CD14-positive monocyte (primary cell): ENCODE data around the gene MRPL4. TPM values are rescaled to one million over a fixed set of nuclear protein-coding genes. Genes with fewer than 3 reads are reported as not detected.

Experiments used
- DNase-seq, 3 donors: peaks; one replicate each; pipeline ENCODE4 v3.0.0-alpha.2; 2011 to 2022
- H2AFZ ChIP-seq: 2 replicates; pipeline ENCODE4 v1.6.0; 2012; ENCODE audit warnings: mild to moderate bottlenecking, low read depth, low read length, inconsistent platforms; ENCODE audit not compliant: insufficient read depth, poor library complexity, severe bottlenecking
- H3K27ac ChIP-seq, 2 donors: 1 replicate in 1 of 2; 2 replicates in 1 of 2; pipeline ENCODE4 v1.5.1; 2012 to 2013; ENCODE audit warnings: low read length in 2 of 2, control low read depth in 1 of 2, inconsistent platforms in 1 of 2, low read depth in 1 of 2, mild to moderate bottlenecking in 1 of 2
- H3K27me3 ChIP-seq, 2 donors: one replicate each; pipeline versions ENCODE4 v1.6.0 to v1.6.1; 2011 to 2013; ENCODE audit warnings: low read length in 2 of 2; ENCODE audit not compliant: control insufficient read depth in 2 of 2, insufficient read depth in 2 of 2
- H3K36me3 ChIP-seq, 2 donors: replicated peaks in 1 of 2; 1 replicate in 1 of 2; 2 replicates in 1 of 2; pipeline versions ENCODE4 v1.5.1 to v1.6.1; 2012 to 2013; ENCODE audit warnings: low read length in 2 of 2, control low read depth in 1 of 2, inconsistent platforms in 1 of 2, mild to moderate bottlenecking in 1 of 2; ENCODE audit not compliant: insufficient read depth in 2 of 2, control insufficient read depth in 1 of 2
- H3K4me1 ChIP-seq, 2 donors: 1 replicate in 1 of 2; 2 replicates in 1 of 2; pipeline versions ENCODE4 v1.5.1 to v1.6.1; 2012 to 2013; ENCODE audit warnings: low read length in 2 of 2, control low read depth in 1 of 2, inconsistent platforms in 1 of 2, mild to moderate bottlenecking in 1 of 2, moderate library complexity in 1 of 2; ENCODE audit not compliant: insufficient read depth in 2 of 2, control insufficient read depth in 1 of 2
- H3K4me2 ChIP-seq: replicated peaks from 2 replicates; pipeline ENCODE3; 2012; ENCODE audit warnings: low read length, moderate library complexity, mild to moderate bottlenecking; ENCODE audit not compliant: poor library complexity, severe bottlenecking; ENCODE audit errors: extremely low read depth
- H3K4me3 ChIP-seq, 3 experiments: fragments of 200-600 bp in 1 of 3; sonication (generic) in 1 of 3; replicated peaks in 1 of 3; 1 replicate in 2 of 3; 2 replicates in 1 of 3; pipeline ENCODE4 v1.5.1; 2011 to 2013; ENCODE audit warnings: low read length in 3 of 3, mild to moderate bottlenecking in 3 of 3, control low read depth in 2 of 3, low read depth in 2 of 3, inconsistent platforms in 1 of 3, moderate library complexity in 1 of 3
- H3K79me2 ChIP-seq: 2 replicates; pipeline ENCODE4 v1.6.0; 2012; ENCODE audit warnings: mild to moderate bottlenecking, control low read depth, inconsistent platforms, low read length, moderate library complexity; ENCODE audit not compliant: insufficient read depth
- H3K9ac ChIP-seq: 2 replicates; pipeline ENCODE4 v1.6.0; 2017; ENCODE audit warnings: low read length, mild to moderate bottlenecking; ENCODE audit not compliant: insufficient read depth, poor library complexity, severe bottlenecking
- H3K9me3 ChIP-seq, 2 donors: replicated peaks in 1 of 2; 1 replicate in 1 of 2; 2 replicates in 1 of 2; pipeline versions ENCODE4 v1.5.1 to v1.6.1; 2012 to 2013; ENCODE audit warnings: low read length in 2 of 2, control low read depth in 1 of 2; ENCODE audit not compliant: control insufficient read depth in 1 of 2, insufficient read depth in 1 of 2
- H4K20me1 ChIP-seq: 2 replicates; pipeline ENCODE4 v1.6.0; 2012; ENCODE audit warnings: mild to moderate bottlenecking, low read length, control low read depth, moderate library complexity; ENCODE audit not compliant: insufficient read depth
- H3K27ac Mint-ChIP-seq, 7 donors: one replicate each; pipeline ENCODE4 v1.8.0; 2020; ENCODE audit warnings: mild to moderate bottlenecking in 7 of 7, mixed read lengths in 7 of 7, moderate library complexity in 6 of 7, inconsistent platforms in 2 of 7
- H3K27me3 Mint-ChIP-seq, 3 donors: one replicate each; pipeline ENCODE4 v1.8.0; 2021 to 2022; ENCODE audit warnings: low read depth in 3 of 3, mild to moderate bottlenecking in 3 of 3, mixed read lengths in 3 of 3, moderate library complexity in 3 of 3, inconsistent platforms in 1 of 3
- H3K36me3 Mint-ChIP-seq, 2 donors: one replicate each; pipeline ENCODE4 v1.8.0; 2020; ENCODE audit warnings: mixed read lengths in 2 of 2, inconsistent platforms in 1 of 2, mild to moderate bottlenecking in 1 of 2
- H3K4me1 Mint-ChIP-seq: one replicate; pipeline ENCODE4 v1.8.0; 2020; ENCODE audit warnings: mild to moderate bottlenecking, mixed read lengths
- H3K4me3 Mint-ChIP-seq, 2 donors: one replicate each; pipeline ENCODE4 v1.8.0; 2020; ENCODE audit warnings: mild to moderate bottlenecking in 2 of 2, mixed read lengths in 2 of 2, moderate library complexity in 1 of 2
- H3K9me3 Mint-ChIP-seq, 7 donors: one replicate each; pipeline ENCODE4 v1.8.0; 2020 to 2022; ENCODE audit warnings: mixed read lengths in 7 of 7, mild to moderate bottlenecking in 6 of 7, moderate library complexity in 6 of 7, inconsistent platforms in 2 of 7
- WGBS: methylation state at CpG from one replicate; pipeline ENCODE4 v1.1.5; 2013; ENCODE audit warnings: missing lambda C conversion rate; ENCODE audit not compliant: insufficient coverage; 5-methylcytosine and 5-hydroxymethylcytosine counted together
- intact Hi-C, 2 donors: fragments of 100-400 bp; cut with micrococcal nuclease; formaldehyde crosslinking; loops; one replicate each; pipeline versions ENCODE4 v1.15.0 to v1.15.1; 2023
- polyA plus RNA-seq, 3 donors: library from polyadenylated mRNA; depleted of rRNA in 1 of 3; unstranded in 2 of 3; stranded (reverse) in 1 of 3; fragments of 300-500 nt in 2 of 3; fragments of >200 nt in 1 of 3; fragmentation: Illumina TruSeq in 2 of 3; gene quantifications; 1 replicate in 2 of 3; 2 replicates in 1 of 3; pipeline ENCODE4 v1.2.3, GENCODE V29; 2012 to 2021
- TF ChIP-seq, protein P1 (sequence below): fragments of 200-600 bp; IDR thresholded peaks from one replicate; pipeline ENCODE4 v1.8.0; 2022; ENCODE audit warnings: antibody characterized with exemption, mild to moderate bottlenecking

MRPL4 gene
- polyA plus RNA-seq, 3 donors = 20.4 to 40.2 (median 22.7) TPM

DNA sequence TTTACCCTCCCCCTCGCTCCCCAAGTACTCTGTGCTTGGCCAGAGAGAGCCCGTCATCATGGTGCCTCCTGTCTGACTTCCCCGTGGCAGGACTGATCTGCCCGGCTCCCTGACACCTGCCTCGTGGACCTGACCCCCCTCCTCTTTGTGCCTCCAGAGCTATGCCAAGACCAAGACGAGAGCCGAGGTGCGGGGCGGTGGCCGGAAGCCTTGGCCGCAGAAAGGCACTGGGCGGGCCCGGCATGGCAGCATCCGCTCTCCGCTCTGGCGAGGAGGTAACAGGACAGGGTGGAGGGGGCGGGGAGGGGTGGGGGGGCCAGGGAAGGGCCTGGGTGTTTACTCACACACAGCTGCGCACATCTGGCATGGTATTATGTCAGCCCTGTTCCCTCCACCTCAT, 4.5 kb downstream of the MRPL4 start:
- intact Hi-C loops = no loop called here
- DNase-seq = no peak
- H3K27ac ChIP-seq = no peak overlapping the region
- H3K36me3 ChIP-seq = peaks cover 49 to 55% of the 10 kb centered on the region in 2 donors
- 90% methylated on average over 6 of the region's 18 CpGs for WGBS
- TF ChIP-seq, protein P1, sequence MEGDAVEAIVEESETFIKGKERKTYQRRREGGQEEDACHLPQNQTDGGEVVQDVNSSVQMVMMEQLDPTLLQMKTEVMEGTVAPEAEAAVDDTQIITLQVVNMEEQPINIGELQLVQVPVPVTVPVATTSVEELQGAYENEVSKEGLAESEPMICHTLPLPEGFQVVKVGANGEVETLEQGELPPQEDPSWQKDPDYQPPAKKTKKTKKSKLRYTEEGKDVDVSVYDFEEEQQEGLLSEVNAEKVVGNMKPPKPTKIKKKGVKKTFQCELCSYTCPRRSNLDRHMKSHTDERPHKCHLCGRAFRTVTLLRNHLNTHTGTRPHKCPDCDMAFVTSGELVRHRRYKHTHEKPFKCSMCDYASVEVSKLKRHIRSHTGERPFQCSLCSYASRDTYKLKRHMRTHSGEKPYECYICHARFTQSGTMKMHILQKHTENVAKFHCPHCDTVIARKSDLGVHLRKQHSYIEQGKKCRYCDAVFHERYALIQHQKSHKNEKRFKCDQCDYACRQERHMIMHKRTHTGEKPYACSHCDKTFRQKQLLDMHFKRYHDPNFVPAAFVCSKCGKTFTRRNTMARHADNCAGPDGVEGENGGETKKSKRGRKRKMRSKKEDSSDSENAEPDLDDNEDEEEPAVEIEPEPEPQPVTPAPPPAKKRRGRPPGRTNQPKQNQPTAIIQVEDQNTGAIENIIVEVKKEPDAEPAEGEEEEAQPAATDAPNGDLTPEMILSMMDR = no peak
- no peak overlapping the region for H2AFZ ChIP-seq
- H3K9me3 ChIP-seq = no peaks in the 10 kb centered on the region
- Mint-ChIP-seq H3K27ac (peak overlapping the region in 2 of 7 donors; percentile 11 to 37), H3K27me3 (no peaks in the 10 kb centered on the region), H3K36me3 (peaks cover 45 to 61% of the 10 kb centered on the region in 2 donors), H3K4me1 (peaks cover 13% of the 10 kb centered on the region), H3K4me3 (no peak overlapping the region), H3K9me3 (peaks cover 0 to 2% (median 0%) of the 10 kb centered on the region in 7 donors)
- H3K4me3 ChIP-seq = no peak overlapping the region
- no peaks in the 10 kb centered on the region for H3K27me3 ChIP-seq
- H3K9ac ChIP-seq = no peak overlapping the region
- peaks cover 9 to 12% of the 10 kb centered on the region in 2 donors for H3K4me1 ChIP-seq
- no peak overlapping the region for H3K4me2 ChIP-seq
- H3K79me2 ChIP-seq = peaks cover 20% of the 10 kb centered on the region
- peaks cover 14% of the 10 kb centered on the region for H4K20me1 ChIP-seq

DNA sequence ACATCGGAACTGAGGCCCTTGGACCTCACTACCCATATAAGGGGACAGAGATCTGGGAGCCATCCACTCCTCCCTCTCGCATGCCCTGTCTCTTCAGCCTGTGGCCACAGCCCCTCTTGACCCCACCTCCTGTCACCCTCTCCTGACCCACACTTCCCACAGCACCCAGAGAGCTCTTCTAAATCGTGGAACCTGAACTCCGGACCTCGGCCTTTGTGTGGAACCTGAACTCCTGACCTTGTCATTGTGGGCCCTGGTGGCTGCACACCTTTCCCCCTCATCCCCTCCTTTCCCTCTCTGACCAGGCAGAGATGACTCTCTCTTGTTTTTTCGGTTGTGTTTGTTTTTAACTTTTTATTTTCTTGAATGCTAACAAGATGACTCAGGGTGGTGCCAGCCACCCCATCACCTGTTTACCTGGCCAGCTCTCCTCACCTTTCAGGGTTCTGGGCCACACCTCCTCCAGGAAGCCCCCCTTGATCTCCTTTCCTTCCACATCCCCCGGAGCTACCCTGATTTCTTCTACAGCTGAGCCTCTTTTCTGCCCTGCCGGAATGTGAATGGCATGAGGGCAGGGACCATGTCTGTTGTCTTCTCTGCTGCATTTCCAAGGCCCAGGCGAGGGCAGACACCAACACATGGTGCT, 5.1 kb downstream of the MRPL4 start:
- H4K20me1 ChIP-seq = peaks cover 14% of the 10 kb centered on the region
- H3K9me3 ChIP-seq = no peaks in the 10 kb centered on the region
- H3K36me3 ChIP-seq = peaks cover 49 to 55% of the 10 kb centered on the region in 2 donors
- Mint-ChIP-seq H3K9me3 (peaks cover 0 to 2% (median 0%) of the 10 kb centered on the region in 7 donors), H3K4me1 (peaks cover 13% of the 10 kb centered on the region), H3K36me3 (peaks cover 45 to 61% of the 10 kb centered on the region in 2 donors), H3K27me3 (peaks cover 0 to 2% (median 0%) of the 10 kb centered on the region in 3 donors), H3K4me3 (no peak overlapping the region), H3K27ac (peak overlapping the region in 5 of 7 donors; percentile 11 to 68 (median 37))
- H3K4me1 ChIP-seq = peaks cover 9 to 11% of the 10 kb centered on the region in 2 donors
- no peak overlapping the region for H3K4me2 ChIP-seq
- no peaks in the 10 kb centered on the region for H3K27me3 ChIP-seq
- no peak overlapping the region for H3K4me3 ChIP-seq
- H2AFZ ChIP-seq = no peak overlapping the region
- DNase-seq = no peak
- intact Hi-C loops = no loop called here
- peaks cover 20% of the 10 kb centered on the region for H3K79me2 ChIP-seq
- no peak overlapping the region for H3K9ac ChIP-seq
- 89% methylated on average over 8 of the region's 9 CpGs for WGBS
- TF ChIP-seq, protein P1 = no peak
- no peak overlapping the region for H3K27ac ChIP-seq
